Tracheal epithelial cell (primary cell): ENCODE measurements around the gene CSF3. TPM values are rescaled to one million over a fixed set of nuclear protein-coding genes. Genes with fewer than 3 reads are reported as not detected.

Experiments
- total RNA-seq: library from RNA; depleted of rRNA; stranded (reverse); fragments of >200 nt; gene quantifications from 2 replicates; pipeline ENCODE4 v1.2.1, GENCODE V29; 2014

CSF3 gene, protein sequence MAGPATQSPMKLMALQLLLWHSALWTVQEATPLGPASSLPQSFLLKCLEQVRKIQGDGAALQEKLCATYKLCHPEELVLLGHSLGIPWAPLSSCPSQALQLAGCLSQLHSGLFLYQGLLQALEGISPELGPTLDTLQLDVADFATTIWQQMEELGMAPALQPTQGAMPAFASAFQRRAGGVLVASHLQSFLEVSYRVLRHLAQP
- 0.96 TPM in 1 of 2 replicates, not detected in the other for total RNA-seq

DNA sequence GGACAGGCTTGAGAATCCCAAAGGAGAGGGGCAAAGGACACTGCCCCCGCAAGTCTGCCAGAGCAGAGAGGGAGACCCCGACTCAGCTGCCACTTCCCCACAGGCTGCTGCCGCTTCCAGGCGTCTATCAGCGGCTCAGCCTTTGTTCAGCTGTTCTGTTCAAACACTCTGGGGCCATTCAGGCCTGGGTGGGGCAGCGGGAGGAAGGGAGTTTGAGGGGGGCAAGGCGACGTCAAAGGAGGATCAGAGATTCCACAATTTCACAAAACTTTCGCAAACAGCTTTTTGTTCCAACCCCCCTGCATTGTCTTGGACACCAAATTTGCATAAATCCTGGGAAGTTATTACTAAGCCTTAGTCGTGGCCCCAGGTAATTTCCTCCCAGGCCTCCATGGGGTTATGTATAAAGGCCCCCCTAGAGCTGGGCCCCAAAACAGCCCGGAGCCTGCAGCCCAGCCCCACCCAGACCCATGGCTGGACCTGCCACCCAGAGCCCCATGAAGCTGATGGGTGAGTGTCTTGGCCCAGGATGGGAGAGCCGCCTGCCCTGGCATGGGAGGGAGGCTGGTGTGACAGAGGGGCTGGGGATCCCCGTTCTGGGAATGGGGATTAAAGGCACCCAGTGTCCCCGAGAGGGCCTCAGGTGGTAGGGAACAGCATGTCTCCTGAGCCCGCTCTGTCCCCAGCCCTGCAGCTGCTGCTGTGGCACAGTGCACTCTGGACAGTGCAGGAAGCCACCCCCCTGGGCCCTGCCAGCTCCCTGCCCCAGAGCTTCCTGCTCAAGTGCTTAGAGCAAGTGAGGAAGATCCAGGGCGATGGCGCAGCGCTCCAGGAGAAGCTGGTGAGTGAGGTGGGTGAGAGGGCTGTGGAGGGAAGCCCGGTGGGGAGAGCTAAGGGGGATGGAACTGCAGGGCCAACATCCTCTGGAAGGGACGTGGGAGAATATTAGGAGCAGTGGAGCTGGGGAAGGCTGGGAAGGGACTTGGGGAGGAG is at the start of gene CSF3:
TSS of gene CSF3 (plus strand) at position 436 of the 993 bp plus-strand sequence. CDS start at position 471, 35 bp downstream.

DNA sequence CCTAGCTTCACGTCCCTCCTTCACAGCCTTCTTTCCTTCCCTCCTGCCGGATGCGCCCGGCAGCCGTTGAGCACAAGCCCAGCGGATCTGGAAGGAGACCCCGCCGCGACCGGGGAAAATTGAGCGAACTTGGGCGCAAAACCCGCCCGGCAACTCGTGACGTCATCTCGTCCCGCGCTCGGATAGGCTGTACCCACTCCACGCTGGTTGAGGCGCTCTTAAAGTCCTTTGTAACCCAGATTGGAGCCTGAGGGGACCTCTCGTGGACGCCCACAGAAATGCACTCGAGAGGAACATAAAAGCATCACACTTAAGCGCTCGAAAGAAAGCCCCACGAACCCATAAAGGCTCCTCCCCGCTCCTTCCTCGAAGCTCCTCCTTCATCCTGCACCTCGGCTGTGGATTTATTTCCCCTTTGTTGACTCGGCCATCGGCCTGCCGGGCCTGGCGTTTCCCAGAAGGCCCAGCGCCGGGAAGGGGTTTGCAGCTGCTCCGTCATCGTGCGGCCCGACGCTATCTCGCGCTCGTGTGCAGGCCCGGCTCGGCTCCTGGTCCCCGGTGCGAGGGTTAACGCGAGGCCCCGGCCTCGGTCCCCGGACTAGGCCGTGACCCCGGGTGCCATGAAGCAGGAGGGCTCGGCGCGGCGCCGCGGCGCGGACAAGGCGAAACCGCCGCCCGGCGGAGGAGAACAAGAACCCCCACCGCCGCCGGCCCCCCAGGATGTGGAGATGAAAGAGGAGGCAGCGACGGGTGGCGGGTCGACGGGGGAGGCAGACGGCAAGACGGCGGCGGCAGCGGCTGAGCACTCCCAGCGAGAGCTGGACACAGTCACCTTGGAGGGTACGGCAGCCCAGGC is 34.7 kb upstream of the CSF3 start, which contains the start of gene PSMD3:
TSS of gene PSMD3 (plus strand) at position 457 of the 856 bp plus-strand sequence. CDS start at position 621, 164 bp downstream.

DNA sequence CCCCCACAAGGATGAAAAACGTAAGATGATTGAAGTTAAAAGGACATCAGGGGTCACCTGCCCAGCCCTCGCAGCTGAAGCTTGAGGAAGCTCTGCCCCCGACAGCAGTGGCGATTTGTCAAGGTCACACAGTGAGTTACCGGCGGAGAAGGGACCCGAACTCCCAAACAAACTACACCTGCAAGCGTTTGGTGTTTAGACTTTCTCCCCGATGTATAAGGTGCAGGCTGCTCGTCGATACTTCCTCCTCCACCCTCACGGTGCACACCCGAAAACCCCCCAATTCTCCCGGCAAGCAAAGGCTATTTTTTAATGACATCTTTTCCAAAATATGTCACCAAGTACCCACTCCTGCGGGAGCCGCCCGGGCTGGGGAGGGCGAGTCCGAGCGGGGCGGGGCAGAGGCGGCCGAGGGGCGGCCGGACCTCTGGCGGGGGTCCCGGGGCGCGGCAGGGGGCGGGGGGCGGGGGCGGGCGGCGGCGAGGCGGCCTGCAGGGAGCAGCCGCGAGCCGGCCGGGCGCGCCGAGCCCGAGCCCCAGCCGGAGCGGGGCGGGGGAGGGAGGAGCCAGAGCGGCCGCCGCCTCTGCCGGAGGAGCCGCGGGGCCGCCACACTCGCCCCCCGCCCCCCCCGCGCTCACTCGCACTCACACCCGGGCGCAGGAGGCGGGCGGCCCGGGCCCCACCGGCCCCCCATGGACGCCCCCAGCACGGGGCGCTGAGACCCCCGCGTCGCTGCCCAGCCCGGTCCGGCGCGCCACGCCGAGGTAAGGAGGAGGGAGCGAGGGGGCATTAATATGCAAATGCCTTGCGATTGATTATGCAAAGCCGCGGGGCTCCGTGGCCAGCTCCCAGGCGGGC is 47.3 kb downstream of the CSF3 start, which contains the start of gene THRA:
TSS of gene THRA (plus strand) at position 637 of the 858 bp plus-strand sequence. CDS start 11,524 bp downstream, outside the sequence.

Other genes with a start within 250 kb of the CSF3 start
- under 0.01 TPM in 1 of 2 replicates, not detected in the other for gene IKZF3, start 151.1 kb upstream of the CSF3 start, total RNA-seq
- gene ZPBP2, start 147.2 kb upstream of the CSF3 start, total RNA-seq: not detected in 2 replicates
- 2.4 and 2.8 TPM in 2 replicates for gene GSDMB, start 96.8 kb upstream of the CSF3 start, total RNA-seq
- gene ORMDL3, start 87.8 kb upstream of the CSF3 start, total RNA-seq: 40.1 and 44.1 TPM in 2 replicates
- not detected in 2 replicates for gene LRRC3C, start 87.7 kb upstream of the CSF3 start, total RNA-seq
- gene GSDMA, start 52.4 kb upstream of the CSF3 start, total RNA-seq: 0.72 TPM in 1 of 2 replicates, not detected in the other
- gene PSMD3, start 34.6 kb upstream of the CSF3 start, total RNA-seq: 102 and 105 TPM in 2 replicates
- 26.5 and 38.2 TPM in 2 replicates for gene MED24, start 39.0 kb downstream of the CSF3 start, total RNA-seq
- gene THRA, start 47.5 kb downstream of the CSF3 start, total RNA-seq: 8.1 and 8.9 TPM in 2 replicates
- 0.72 and 1.9 TPM in 2 replicates for gene NR1D1, start 85.1 kb downstream of the CSF3 start, total RNA-seq
- gene MSL1, start 106.5 kb downstream of the CSF3 start, total RNA-seq: 23.9 and 32.0 TPM in 2 replicates
- 10.4 and 14.5 TPM in 2 replicates for gene CASC3, start 125.1 kb downstream of the CSF3 start, total RNA-seq
- 9.6 and 61.4 TPM in 2 replicates for gene RAPGEFL1, start 162.0 kb downstream of the CSF3 start, total RNA-seq
- 7.0 and 7.7 TPM in 2 replicates for gene WIPF2, start 203.9 kb downstream of the CSF3 start, total RNA-seq